GM18867 (cell line): Measurements from ENCODE around the gene IFITM2.
A peak's percentile ranks its signal among the peaks of the same experiment; 100 is the strongest.
"Not testable (repeated sequence)": the region's sequence is repeated elsewhere in the genome, so short reads cannot be mapped to it uniquely, and the experiment has no call there.

Source experiments
- ATAC-seq: cut with Tn5 transposase; IDR thresholded peaks from one replicate; pipeline ENCODE4 v1.9.1; 2021; ENCODE audit warnings: mild to moderate bottlenecking, moderate library complexity; ENCODE audit not compliant: unreplicated experiment

IFITM2 gene

GRCh38 chr11:307766-308708 lies at the start of gene IFITM2:
Gene IFITM2, plus strand, starts transcription at chr11:307816. Its CDS starts 377 bp downstream, at chr11:308193.
- ATAC-seq = not testable (repeated sequence)

GRCh38 chr11:259413-259812 lies 48.2 kb upstream of the IFITM2 start:
- no peak for ATAC-seq

- no peak for ATAC-seq
These were observed 46.0 kb upstream of the IFITM2 start for GRCh38 chr11:261624-262023.

GRCh38 chr11:266676-267439 lies 40.8 kb upstream of the IFITM2 start:
- ATAC-seq = no peak

GRCh38 chr11:267491-267994 lies 40.1 kb upstream of the IFITM2 start:
- no peak for ATAC-seq

- peak; percentile 47 for ATAC-seq
These were observed 38.9 kb upstream of the IFITM2 start for GRCh38 chr11:268716-269145.

- peak; percentile 69 for ATAC-seq
These were observed 38.3 kb upstream of the IFITM2 start for GRCh38 chr11:269146-269890.

GRCh38 chr11:270451-271318 lies 36.9 kb upstream of the IFITM2 start:
- ATAC-seq = no peak

GRCh38 chr11:271319-271715 lies 36.3 kb upstream of the IFITM2 start:
- ATAC-seq = no peak

GRCh38 chr11:272195-272930 lies 35.3 kb upstream of the IFITM2 start:
- no peak for ATAC-seq

- ATAC-seq = no peak
These were observed 34.8 kb upstream of the IFITM2 start for GRCh38 chr11:272931-273198.

- no peak for ATAC-seq
These were observed 31.4 kb upstream of the IFITM2 start for GRCh38 chr11:276219-276618.

GRCh38 chr11:278001-278951 lies 29.3 kb upstream of the IFITM2 start, which contains the start of gene NLRP6:
Gene NLRP6, plus strand, starts transcription at chr11:278407. Its CDS starts 163 bp downstream, at chr11:278570.
- ATAC-seq = no peak

- ATAC-seq = no peak
These were observed 28.3 kb upstream of the IFITM2 start for GRCh38 chr11:279040-279965.

GRCh38 chr11:279966-280705 lies 27.5 kb upstream of the IFITM2 start:
- ATAC-seq = no peak

GRCh38 chr11:280706-281485 lies 26.7 kb upstream of the IFITM2 start:
- no peak for ATAC-seq
